Smooth muscle cell (in vitro differentiated cells): ENCODE results near the gene CNKSR2. TPM values are rescaled to one million over a fixed set of nuclear protein-coding genes. Genes with fewer than 3 reads are reported as not detected.

ENCODE experiments used
- DNase-seq: peaks from one replicate; lab custom pipeline; 2025; ENCODE audit not compliant: unreplicated experiment; lab: John Stamatoyannopoulos, UW
- H2AFZ ChIP-seq: fragments of 200-600 bp; sonication (generic); 2 replicates; pipeline ENCODE4 v1.6.0; 2016; ENCODE audit warnings: antibody characterized with exemption, low read depth, mild to moderate bottlenecking
- H3F3A ChIP-seq: fragments of 200-600 bp; sonication (generic); 2 replicates; pipeline ENCODE4 v1.6.0; 2017; ENCODE audit warnings: antibody characterized with exemption, low read depth
- H3K27ac ChIP-seq: fragments of 200-600 bp; sonication (generic); 2 replicates; pipeline ENCODE4 v1.5.1; 2016; ENCODE audit warnings: low read depth, mild to moderate bottlenecking
- H3K27me3 ChIP-seq: fragments of 200-600 bp; sonication (generic); 2 replicates; pipeline ENCODE4 v1.6.1; 2016; ENCODE audit warnings: low read depth, mild to moderate bottlenecking
- H3K36me3 ChIP-seq: fragments of 200-600 bp; sonication (generic); 2 replicates; pipeline ENCODE4 v1.5.1; 2016; ENCODE audit warnings: low read depth
- H3K4me1 ChIP-seq: fragments of 200-600 bp; sonication (generic); 2 replicates; pipeline ENCODE4 v1.5.1; 2016; ENCODE audit warnings: low read depth
- H3K4me2 ChIP-seq: fragments of 200-600 bp; sonication (generic); 2 replicates; pipeline ENCODE4 v1.6.0; 2016; ENCODE audit warnings: mild to moderate bottlenecking
- H3K4me3 ChIP-seq: fragments of 200-600 bp; sonication (generic); 2 replicates; pipeline ENCODE4 v1.5.1; 2016; ENCODE audit warnings: mild to moderate bottlenecking
- H3K79me2 ChIP-seq: fragments of 200-600 bp; sonication (generic); 2 replicates; pipeline ENCODE4 v1.6.0; 2016; ENCODE audit warnings: low read depth, mild to moderate bottlenecking
- H3K9ac ChIP-seq: fragments of 200-600 bp; sonication (generic); 2 replicates; pipeline ENCODE4 v1.6.0; 2016; ENCODE audit warnings: low read depth
- H3K9me3 ChIP-seq: fragments of 200-600 bp; sonication (generic); replicated peaks from 2 replicates; pipeline ENCODE4 v1.5.1; 2016; ENCODE audit warnings: low read depth
- H4K20me1 ChIP-seq: fragments of 200-600 bp; sonication (generic); 2 replicates; pipeline ENCODE4 v1.6.0; 2016; ENCODE audit warnings: low read depth
- CTCF ChIP-seq: fragments of 200-600 bp; sonication (generic); IDR thresholded peaks from 2 replicates; pipeline ENCODE4 v1.5.1; 2017; ENCODE audit warnings: borderline replicate concordance, mild to moderate bottlenecking, antibody characterized with exemption; ENCODE audit not compliant: insufficient read depth, poor library complexity, severe bottlenecking
- WGBS: methylation state at CpG from one replicate; pipeline ENCODE4 v1.1.7; 2016; ENCODE audit warnings: low lambda C conversion rate; 5-methylcytosine and 5-hydroxymethylcytosine counted together
- polyA plus RNA-seq: library from polyadenylated mRNA; unstranded; fragments of >200 nt; fragmentation: Nextera tagmentation; extraction: Ambion mirVana; gene quantifications from 2 replicates; pipeline ENCODE4 v1.2.1, GENCODE V29; 2016
- total RNA-seq: library from RNA; depleted of rRNA; stranded (reverse); fragments of >200 nt; gene quantifications from 2 replicates; pipeline ENCODE4 v1.2.3, GENCODE V29; 2014

CNKSR2 gene
- total RNA-seq = 1.1 and 1.9 TPM in 2 replicates
- 1.2 TPM in 1 of 2 replicates, not detected in the other for polyA plus RNA-seq

- peak within 1 kb of the TSS; percentile 66 for H2AFZ ChIP-seq
- peaks cover 36% of the 10 kb centered on the region for H3K27me3 ChIP-seq
- H3K9ac ChIP-seq = no peak within 1 kb of the TSS
- no peaks in the 10 kb centered on the region for H4K20me1 ChIP-seq
- peak within 1 kb of the TSS; percentile 80 for H3K4me2 ChIP-seq
- peak within 1 kb of the TSS; percentile 57 for H3K4me3 ChIP-seq
- H3K27ac ChIP-seq = no peak within 1 kb of the TSS
- 49% methylated on average over 85 of the region's 94 CpGs for WGBS
- TF ChIP-seq CTCF = no peak
- H3K36me3 ChIP-seq = no peaks in the 10 kb centered on the region
- no peak for DNase-seq
- no peaks in the 10 kb centered on the region for H3K79me2 ChIP-seq
- no peaks in the 10 kb centered on the region for H3F3A ChIP-seq
- H3K4me1 ChIP-seq = no peaks in the 10 kb centered on the region
- H3K9me3 ChIP-seq = no peaks in the 10 kb centered on the region
These were observed at the start of gene CNKSR2 for GRCh38 chrX:21374163-21374993. CNKSR2 (plus strand) TSS chrX:21374418; CDS start chrX:21374898, 480 bp downstream.

- 77% methylated on average over 4 of the region's 4 CpGs for WGBS
- Histone ChIP-seq H3K4me1 (no peaks in the 10 kb centered on the region), H3K27ac (no peak overlapping the region), H3K27me3 (no peaks in the 10 kb centered on the region), H3K79me2 (no peaks in the 10 kb centered on the region), H3K4me3 (no peak overlapping the region), H3F3A (no peaks in the 10 kb centered on the region), H3K36me3 (no peaks in the 10 kb centered on the region), H3K9ac (no peak overlapping the region), H4K20me1 (no peaks in the 10 kb centered on the region), H3K4me2 (no peak overlapping the region), H3K9me3 (peaks cover 16% of the 10 kb centered on the region), H2AFZ (no peak overlapping the region)
- DNase-seq = no peak
- no peak for TF ChIP-seq CTCF
These were observed 19.5 kb upstream of the CNKSR2 start for GRCh38 chrX:21354725-21355124.

GRCh38 chrX:21355831-21356230 is 18.4 kb upstream of the CNKSR2 start:
- no peak overlapping the region for H3K9ac ChIP-seq
- H3K79me2 ChIP-seq = no peaks in the 10 kb centered on the region
- H3K4me2 ChIP-seq = no peak overlapping the region
- WGBS = 59% methylated on average over 2 of the region's 2 CpGs
- no peak overlapping the region for H2AFZ ChIP-seq
- H3K4me1 ChIP-seq = no peaks in the 10 kb centered on the region
- H4K20me1 ChIP-seq = no peaks in the 10 kb centered on the region
- no peak overlapping the region for H3K4me3 ChIP-seq
- H3K27ac ChIP-seq = no peak overlapping the region
- no peak for DNase-seq
- no peak for TF ChIP-seq CTCF
- no peaks in the 10 kb centered on the region for H3K27me3 ChIP-seq
- H3F3A ChIP-seq = no peaks in the 10 kb centered on the region
- peaks cover 16% of the 10 kb centered on the region for H3K9me3 ChIP-seq
- no peaks in the 10 kb centered on the region for H3K36me3 ChIP-seq
